Lower leg skin (tissue), 4 donors: Measurements from ENCODE around the gene BSDC1. TPM values are rescaled to one million over a fixed set of nuclear protein-coding genes. Genes with fewer than 3 reads are reported as not detected.

Experiments
- DNase-seq, 2 donors: peaks; one replicate each; pipeline ENCODE4 v3.0.0-alpha.2; 2019; ENCODE audit warnings: low spot score in 2 of 2
- H3K4me3 ChIP-seq: fragments of 200-600 bp; sonication (generic); 2 replicates; pipeline ENCODE4 v1.5.1; 2017; ENCODE audit warnings: mild to moderate bottlenecking, low read depth; ENCODE audit not compliant: poor library complexity, severe bottlenecking
- POLR2A ChIP-seq, 2 donors: fragments of 450-650 bp; IDR thresholded peaks; one replicate each; pipeline ENCODE4 v1.6.1; 2016 to 2017; ENCODE audit warnings: antibody characterized with exemption in 2 of 2, mild to moderate bottlenecking in 1 of 2, moderate library complexity in 1 of 2
- WGBS, 2 donors: methylation state at CpG; one replicate each; pipeline ENCODE4 v1.1.5; 2018; 5-methylcytosine and 5-hydroxymethylcytosine counted together
- intact Hi-C: fragments of 100-400 bp; cut with DNase I; formaldehyde crosslinking; loops from one replicate; pipeline ENCODE4 v1.15.0; 2023; ENCODE audit warnings: low total_unique reads
- total RNA-seq, 4 donors: library from RNA; depleted of rRNA; stranded (reverse); fragments of >200 nt; gene quantifications; one replicate each; pipeline ENCODE4 v1.1.0, GENCODE V29; 2016
- TF ChIP-seq, protein P1 (sequence below), 3 donors: fragments of 450-650 bp; IDR thresholded peaks; one replicate each; pipeline ENCODE4 v1.5.1; 2016; ENCODE audit warnings: antibody characterized with exemption in 3 of 3, mild to moderate bottlenecking in 3 of 3, moderate library complexity in 2 of 3

Gene BSDC1
- total RNA-seq, 4 donors from 2014 or later = 72.5 to 147 (median 105) TPM

DNA sequence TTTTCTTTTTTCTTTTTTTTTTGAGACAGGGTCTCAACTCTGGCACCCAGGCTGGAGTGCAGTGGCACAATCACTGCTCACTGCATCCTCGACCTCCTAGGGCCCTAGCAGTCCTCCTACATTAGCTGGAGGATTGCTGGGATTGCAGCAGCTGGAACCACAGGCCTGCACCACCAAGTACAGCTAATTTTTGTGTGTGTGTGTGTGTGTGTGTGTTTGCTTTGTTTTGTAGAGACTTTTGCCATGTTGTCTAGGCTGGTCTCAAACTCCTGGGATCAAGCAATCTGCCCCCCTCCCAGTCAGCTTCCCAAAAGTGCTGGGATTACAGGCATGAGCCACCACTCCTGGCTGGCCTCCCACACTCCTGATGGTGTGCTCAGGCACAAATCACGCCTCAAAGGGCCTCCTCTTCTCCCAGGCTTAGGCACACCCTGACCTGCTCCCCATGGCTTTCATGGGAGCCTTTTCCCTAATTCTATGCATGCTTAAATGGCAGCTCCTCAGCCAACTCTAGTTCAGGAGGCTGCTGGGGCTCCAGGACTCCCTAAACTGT, 41.3 kb downstream of the BSDC1 start:
- 61 to 62% methylated on average over 2 of the region's 2 CpGs for WGBS, 2 donors
- intact Hi-C loops = no loop called here
- no peak for DNase-seq
- TF ChIP-seq POLR2A (IDR thresholded peaks at IDR 0.05) = no peak
- TF ChIP-seq, protein P1, sequence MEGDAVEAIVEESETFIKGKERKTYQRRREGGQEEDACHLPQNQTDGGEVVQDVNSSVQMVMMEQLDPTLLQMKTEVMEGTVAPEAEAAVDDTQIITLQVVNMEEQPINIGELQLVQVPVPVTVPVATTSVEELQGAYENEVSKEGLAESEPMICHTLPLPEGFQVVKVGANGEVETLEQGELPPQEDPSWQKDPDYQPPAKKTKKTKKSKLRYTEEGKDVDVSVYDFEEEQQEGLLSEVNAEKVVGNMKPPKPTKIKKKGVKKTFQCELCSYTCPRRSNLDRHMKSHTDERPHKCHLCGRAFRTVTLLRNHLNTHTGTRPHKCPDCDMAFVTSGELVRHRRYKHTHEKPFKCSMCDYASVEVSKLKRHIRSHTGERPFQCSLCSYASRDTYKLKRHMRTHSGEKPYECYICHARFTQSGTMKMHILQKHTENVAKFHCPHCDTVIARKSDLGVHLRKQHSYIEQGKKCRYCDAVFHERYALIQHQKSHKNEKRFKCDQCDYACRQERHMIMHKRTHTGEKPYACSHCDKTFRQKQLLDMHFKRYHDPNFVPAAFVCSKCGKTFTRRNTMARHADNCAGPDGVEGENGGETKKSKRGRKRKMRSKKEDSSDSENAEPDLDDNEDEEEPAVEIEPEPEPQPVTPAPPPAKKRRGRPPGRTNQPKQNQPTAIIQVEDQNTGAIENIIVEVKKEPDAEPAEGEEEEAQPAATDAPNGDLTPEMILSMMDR (IDR thresholded peaks at IDR 0.05) = no peak
- H3K4me3 ChIP-seq = no peak overlapping the region

DNA sequence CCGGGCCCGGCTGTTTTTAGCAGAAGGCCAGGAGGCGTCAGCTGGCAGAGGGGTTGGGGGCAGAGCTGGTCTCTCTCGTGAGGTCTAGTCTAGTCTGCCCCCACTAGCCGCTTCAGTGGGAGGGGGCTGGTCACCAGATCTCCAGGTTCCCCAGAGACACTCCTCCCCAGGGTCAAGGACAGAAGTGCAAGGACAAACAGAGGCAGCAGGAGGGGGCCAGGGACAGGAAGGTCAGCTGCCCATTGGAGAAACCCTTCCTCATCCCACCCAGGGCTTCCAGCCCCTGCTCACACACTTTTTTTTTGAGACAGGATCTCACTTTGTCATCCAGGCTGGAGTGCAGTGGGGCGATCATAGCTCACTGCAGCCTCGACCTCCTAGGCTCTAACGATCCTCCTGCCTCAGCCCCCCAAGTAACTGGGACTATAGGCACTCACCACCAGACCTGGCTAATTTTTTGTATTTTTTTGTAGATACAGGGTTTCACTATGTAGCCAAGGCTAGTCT, 41.9 kb downstream of the BSDC1 start:
- no peak for DNase-seq
- H3K4me3 ChIP-seq = peak overlapping the region; percentile 68
- no peak for TF ChIP-seq POLR2A (IDR thresholded peaks at IDR 0.05)
- TF ChIP-seq, protein P1 (IDR thresholded peaks at IDR 0.05) = no peak
- WGBS, 2 donors = 40 to 56% methylated on average over 8 of the region's 8 CpGs
- intact Hi-C loops = no loop called here

DNA sequence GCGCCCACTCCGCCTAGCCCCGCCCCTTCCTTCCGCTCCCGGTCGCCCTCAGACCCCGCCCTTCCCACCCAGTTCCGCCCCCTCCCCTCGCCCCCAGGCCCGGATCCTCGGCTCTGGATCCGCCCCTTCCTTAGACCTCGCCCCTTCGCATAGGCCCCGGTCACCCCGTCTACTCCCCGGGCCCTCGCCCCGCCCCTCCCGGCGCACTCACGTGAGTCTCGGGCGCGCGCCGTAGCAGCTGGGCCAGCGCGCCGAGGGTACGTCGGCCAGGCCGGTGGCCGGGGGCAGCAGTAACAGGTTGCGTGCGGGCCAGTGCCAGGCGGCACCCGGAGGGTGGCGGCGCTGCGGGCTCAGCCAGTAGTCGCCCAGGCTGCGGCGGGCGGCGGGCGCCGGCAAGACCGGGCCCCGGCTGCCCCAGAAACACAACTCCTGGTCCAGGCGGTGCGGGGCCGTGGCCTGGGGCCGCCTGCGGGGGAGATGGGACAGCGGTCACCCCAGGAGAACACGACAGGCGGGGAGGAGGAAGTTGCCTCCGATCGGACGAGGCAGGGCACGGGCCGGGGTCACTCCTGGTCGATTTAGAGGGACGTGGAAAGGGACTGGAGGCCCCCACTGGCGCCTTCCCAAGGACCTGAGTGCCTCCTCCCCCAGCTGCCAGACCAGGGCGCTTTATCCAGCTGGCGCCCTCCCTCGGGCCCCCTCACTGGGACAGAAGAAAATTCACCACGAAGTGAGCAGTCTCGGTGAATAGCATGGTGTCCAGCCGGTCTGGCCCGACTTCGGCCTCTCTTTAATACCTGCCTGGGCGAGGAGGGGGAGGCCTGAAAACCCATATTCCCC, 42.6 kb downstream of the BSDC1 start:
- intact Hi-C loops = no loop called here
- 3 to 4% methylated on average over 38 of the region's 75 CpGs for WGBS, 2 donors

DNA sequence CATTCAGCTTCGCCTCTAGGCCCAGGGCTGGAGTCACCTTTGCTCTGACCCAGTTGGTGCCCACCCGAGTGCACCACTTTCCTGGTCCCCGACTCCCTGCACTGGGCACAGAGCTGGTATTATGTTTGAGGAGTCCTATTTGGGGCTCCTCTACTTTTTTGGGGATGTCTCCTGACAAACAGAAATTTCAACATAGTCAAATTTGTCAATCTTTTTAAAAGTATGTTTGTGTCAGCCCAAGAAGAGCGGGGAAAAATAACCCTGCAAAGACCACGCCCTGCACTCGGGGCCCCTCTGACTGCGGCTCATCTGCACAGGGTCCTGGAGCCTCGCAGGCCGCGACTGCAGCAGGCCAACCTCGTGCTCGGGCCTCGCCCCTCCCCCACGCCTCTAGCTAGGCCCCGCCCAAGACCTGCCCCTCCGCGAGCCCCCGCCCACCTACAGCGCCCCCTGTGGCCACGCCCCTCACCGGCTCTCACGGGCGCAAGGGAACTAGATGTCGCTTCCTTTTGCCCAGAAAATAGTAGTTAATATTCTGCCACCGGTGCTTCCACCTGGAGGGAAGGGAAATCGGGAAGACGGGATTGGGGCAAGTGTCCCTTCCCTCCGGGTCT, 43.3 kb downstream of the BSDC1 start:
- WGBS, 2 donors = 19 to 22% methylated on average over 28 of the region's 28 CpGs
- H3K4me3 ChIP-seq = peak overlapping the region; percentile 20
- DNase-seq = peak in 1 of 2 donors; percentile 95
- intact Hi-C loops = no loop called here
- TF ChIP-seq, protein P1 (IDR thresholded peaks at IDR 0.05) = no peak
- no peak for TF ChIP-seq POLR2A (IDR thresholded peaks at IDR 0.05)

More for the DNA sequence above, 42.6 kb downstream of the BSDC1 start:
- peak overlapping the region; percentile 68 for H3K4me3 ChIP-seq
- peak in 1 of 2 donors; percentile 75 for TF ChIP-seq POLR2A (IDR thresholded peaks at IDR 0.05)
- TF ChIP-seq, protein P1 (IDR thresholded peaks at IDR 0.05) = no peak
- peak; percentile 92 to 99 for DNase-seq

DNA sequence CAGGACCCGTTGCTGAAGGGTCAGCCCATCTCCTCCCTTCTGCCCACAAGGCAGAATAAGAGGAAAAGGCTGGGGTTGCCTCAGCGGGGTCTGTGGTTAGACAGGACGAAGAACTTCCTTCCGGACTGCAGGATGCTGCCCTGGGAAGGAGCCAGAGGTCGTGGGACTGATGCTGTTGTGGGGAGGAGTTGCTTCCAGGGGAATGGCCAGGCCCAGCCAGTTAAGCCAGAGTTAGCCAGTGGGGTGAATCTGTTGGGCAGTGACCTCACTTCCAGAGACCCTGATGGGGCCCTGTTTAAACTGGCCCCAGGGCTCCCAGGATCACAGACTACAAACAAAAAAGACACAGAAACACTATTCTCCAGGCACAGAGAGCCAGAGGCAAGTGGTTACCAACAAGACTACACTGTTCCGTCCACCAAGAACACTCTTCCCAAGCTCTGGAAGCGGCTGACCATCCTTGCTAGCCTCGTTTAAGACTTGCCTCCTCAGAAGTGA, 45.0 kb downstream of the BSDC1 start:
- no peak for DNase-seq
- intact Hi-C loops = no loop called here
- 61 to 65% methylated on average over 8 of the region's 8 CpGs for WGBS, 2 donors
- TF ChIP-seq, protein P1 (IDR thresholded peaks at IDR 0.05) = no peak
- no peak for TF ChIP-seq POLR2A (IDR thresholded peaks at IDR 0.05)
- H3K4me3 ChIP-seq = no peak overlapping the region
